ENCODE data around the gene SRPX2. TPM values are rescaled to one million over a fixed set of nuclear protein-coding genes. Genes with fewer than 3 reads are reported as not detected.

The SRPX2 gene
- total RNA-seq, 2 experiments from 2014 or later: not detected

DNA sequence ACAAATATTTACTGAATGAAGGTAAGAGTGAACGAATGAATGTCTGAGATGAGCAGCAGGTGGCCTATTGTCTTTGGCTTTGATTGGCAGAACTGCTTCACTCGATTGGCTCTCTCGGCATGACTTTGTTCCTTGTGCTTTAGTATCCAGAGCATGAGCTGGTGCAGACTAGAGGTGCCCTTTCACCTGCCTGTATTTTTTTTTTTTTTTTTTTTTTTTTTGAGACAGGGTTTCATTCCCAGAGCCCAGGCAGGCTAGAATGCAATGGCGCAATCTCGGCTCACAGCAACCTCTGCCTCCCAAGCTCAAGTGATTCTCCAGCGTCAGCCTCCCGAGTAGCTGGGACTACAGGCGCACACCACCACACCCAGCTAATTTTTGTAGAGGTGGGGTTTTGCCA, 38.9 kb downstream of the SRPX2 start:
- DNase-seq (ENCODE audit: low spot score): no peak
- ChIA-PET CTCF (ENCODE audit: unreplicated experiment) (no interaction called here), POLR2A (no interaction called here)
- Histone ChIP-seq H3K27ac (ENCODE audit: low read depth, low read length, poor library complexity, severe bottlenecking) (no peak overlapping the region), H3K9me3 (ENCODE audit: low read length) (no peaks in the 10 kb centered on the region), H3K4me1 (ENCODE audit: insufficient read depth, low read length, poor library complexity, severe bottlenecking) (peaks cover 17% of the 10 kb centered on the region), H3K79me2 (ENCODE audit: insufficient read depth, low read depth, low read length) (no peaks in the 10 kb centered on the region), H2AFZ (ENCODE audit: low read length) (no peak overlapping the region), H3K4me3 (ENCODE audit: low read depth, low read length, poor library complexity, severe bottlenecking) (no peak overlapping the region), H3K9me2 (ENCODE audit: insufficient read depth, low read length) (no peaks in the 10 kb centered on the region), H3K36me3 (ENCODE audit: insufficient read depth, low read length) (no peaks in the 10 kb centered on the region), H3K4me2 (ENCODE audit: low read length) (no peak overlapping the region), H4K20me1 (ENCODE audit: insufficient read depth, low read length) (no peaks in the 10 kb centered on the region)
- intact Hi-C loops (cut with micrococcal nuclease; ENCODE audit: unreplicated experiment): no loop called here
- TF ChIP-seq EZH2phosphoT487 (IDR thresholded peaks at IDR 0.05; ENCODE audit: borderline replicate concordance, low read depth, low read length): no peak
- TF ChIP-seq, protein P1, sequence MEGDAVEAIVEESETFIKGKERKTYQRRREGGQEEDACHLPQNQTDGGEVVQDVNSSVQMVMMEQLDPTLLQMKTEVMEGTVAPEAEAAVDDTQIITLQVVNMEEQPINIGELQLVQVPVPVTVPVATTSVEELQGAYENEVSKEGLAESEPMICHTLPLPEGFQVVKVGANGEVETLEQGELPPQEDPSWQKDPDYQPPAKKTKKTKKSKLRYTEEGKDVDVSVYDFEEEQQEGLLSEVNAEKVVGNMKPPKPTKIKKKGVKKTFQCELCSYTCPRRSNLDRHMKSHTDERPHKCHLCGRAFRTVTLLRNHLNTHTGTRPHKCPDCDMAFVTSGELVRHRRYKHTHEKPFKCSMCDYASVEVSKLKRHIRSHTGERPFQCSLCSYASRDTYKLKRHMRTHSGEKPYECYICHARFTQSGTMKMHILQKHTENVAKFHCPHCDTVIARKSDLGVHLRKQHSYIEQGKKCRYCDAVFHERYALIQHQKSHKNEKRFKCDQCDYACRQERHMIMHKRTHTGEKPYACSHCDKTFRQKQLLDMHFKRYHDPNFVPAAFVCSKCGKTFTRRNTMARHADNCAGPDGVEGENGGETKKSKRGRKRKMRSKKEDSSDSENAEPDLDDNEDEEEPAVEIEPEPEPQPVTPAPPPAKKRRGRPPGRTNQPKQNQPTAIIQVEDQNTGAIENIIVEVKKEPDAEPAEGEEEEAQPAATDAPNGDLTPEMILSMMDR (conservative IDR thresholded peaks at IDR 0.05; ENCODE audit: low read length): no peak
- no TSS peak for BruUV-seq (replicated peaks)

DNA sequence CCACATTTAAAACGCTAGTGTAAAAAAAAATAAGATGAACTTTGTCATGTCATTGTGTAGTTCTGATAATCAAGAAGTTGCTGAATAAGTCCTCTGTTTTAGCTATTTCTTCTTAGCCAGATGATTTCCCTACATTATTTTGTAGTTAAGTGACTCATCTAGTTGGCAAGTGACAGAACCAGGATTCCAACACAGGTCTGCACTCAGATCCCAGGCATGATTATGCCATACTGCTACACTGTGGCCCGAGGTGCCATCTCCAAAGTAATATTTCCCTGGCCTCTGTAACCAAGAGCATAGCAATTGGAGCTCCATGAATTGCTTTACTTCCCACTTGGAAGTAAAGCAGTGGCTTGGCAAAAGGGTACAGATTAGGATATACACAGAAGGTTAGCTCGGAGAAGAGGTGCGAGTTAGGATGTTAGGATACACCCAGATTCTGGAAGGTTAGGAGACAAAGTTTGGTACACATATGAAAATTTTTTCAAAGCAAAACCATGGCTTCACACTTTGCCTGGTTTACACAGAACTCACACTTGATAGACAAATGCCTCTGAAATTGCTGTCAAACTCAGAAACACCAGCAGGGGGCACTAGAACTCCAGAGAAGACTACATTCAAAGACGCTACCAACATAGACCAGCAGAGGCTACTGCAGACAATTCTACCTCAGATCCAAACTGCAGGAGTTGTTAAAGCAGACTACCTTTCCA, 41.4 kb downstream of the SRPX2 start:
- no peak overlapping the region for H3K4me2 ChIP-seq (ENCODE audit: low read length)
- no peak overlapping the region for H3K4me3 ChIP-seq (ENCODE audit: low read depth, low read length, poor library complexity, severe bottlenecking)
- H3K9me3 ChIP-seq (ENCODE audit: low read length): no peaks in the 10 kb centered on the region
- H4K20me1 ChIP-seq (ENCODE audit: insufficient read depth, low read length): no peaks in the 10 kb centered on the region
- BruUV-seq (replicated peaks): no TSS peak
- intact Hi-C loops (cut with micrococcal nuclease; ENCODE audit: unreplicated experiment): loop anchor here (1.0 to 5.0 kb wide), 2 partner anchors 83 to 522 kb away; no protein-coding TSS in a partner anchor
- no peaks in the 10 kb centered on the region for H3K79me2 ChIP-seq (ENCODE audit: insufficient read depth, low read depth, low read length)
- POLR2A ChIA-PET: interaction anchor here (0.9 to 1.1 kb wide), 2 partner anchors 15 to 83 kb away, joined by 4 to 6 read pairs; no protein-coding TSS in a partner anchor
- no peak overlapping the region for H2AFZ ChIP-seq (ENCODE audit: low read length)
- no peak overlapping the region for H3K27ac ChIP-seq (ENCODE audit: low read depth, low read length, poor library complexity, severe bottlenecking)
- DNase-seq (ENCODE audit: low spot score): peak; percentile 76
- H3K4me1 ChIP-seq (ENCODE audit: insufficient read depth, low read length, poor library complexity, severe bottlenecking): peaks cover 21% of the 10 kb centered on the region
- CTCF ChIA-PET (ENCODE audit: unreplicated experiment): interaction anchor here (3.1 kb wide), 1 partner anchor 83 kb away, joined by 10 read pairs; no protein-coding TSS in a partner anchor
- H3K36me3 ChIP-seq (ENCODE audit: insufficient read depth, low read length): no peaks in the 10 kb centered on the region
- TF ChIP-seq, protein P1 (conservative IDR thresholded peaks at IDR 0.05; ENCODE audit: low read length): peak; percentile 85
- TF ChIP-seq EZH2phosphoT487 (IDR thresholded peaks at IDR 0.05; ENCODE audit: borderline replicate concordance, low read depth, low read length): no peak
- H3K9me2 ChIP-seq (ENCODE audit: insufficient read depth, low read length): no peaks in the 10 kb centered on the region

DNA sequence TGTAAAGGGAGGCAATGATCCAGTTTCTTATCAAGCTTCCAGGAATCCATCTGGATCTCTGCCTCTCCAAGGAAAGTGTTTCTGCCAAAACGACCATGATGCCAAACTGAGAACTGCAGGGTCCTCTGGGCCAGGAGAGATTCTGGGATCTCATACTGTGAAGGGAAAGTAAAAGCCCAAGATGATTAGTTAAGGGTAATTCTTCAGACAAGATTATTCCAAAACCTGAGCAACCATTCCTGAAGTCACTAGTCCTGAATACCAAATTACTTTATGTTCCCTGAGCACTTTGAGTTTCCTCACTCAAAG, 42.0 kb downstream of the SRPX2 start:
- Histone ChIP-seq H4K20me1 (ENCODE audit: insufficient read depth, low read length) (no peaks in the 10 kb centered on the region), H2AFZ (ENCODE audit: low read length) (no peak overlapping the region), H3K36me3 (ENCODE audit: insufficient read depth, low read length) (no peaks in the 10 kb centered on the region), H3K27ac (ENCODE audit: low read depth, low read length, poor library complexity, severe bottlenecking) (no peak overlapping the region), H3K4me2 (ENCODE audit: low read length) (no peak overlapping the region), H3K9me3 (ENCODE audit: low read length) (no peaks in the 10 kb centered on the region), H3K4me3 (ENCODE audit: low read depth, low read length, poor library complexity, severe bottlenecking) (no peak overlapping the region), H3K79me2 (ENCODE audit: insufficient read depth, low read depth, low read length) (no peaks in the 10 kb centered on the region), H3K4me1 (ENCODE audit: insufficient read depth, low read length, poor library complexity, severe bottlenecking) (peaks cover 21% of the 10 kb centered on the region), H3K9me2 (ENCODE audit: insufficient read depth, low read length) (no peaks in the 10 kb centered on the region)
- DNase-seq (ENCODE audit: low spot score): no peak
- intact Hi-C loops (cut with micrococcal nuclease; ENCODE audit: unreplicated experiment): loop anchor here (1.0 to 5.0 kb wide), 2 partner anchors 82 to 521 kb away; no protein-coding TSS in a partner anchor
- ChIA-PET POLR2A (no interaction called here), CTCF (ENCODE audit: unreplicated experiment) (interaction anchor here (3.1 kb wide), 1 partner anchor 83 kb away, joined by 10 read pairs; no protein-coding TSS in a partner anchor)
- BruUV-seq (replicated peaks): no TSS peak
- TF ChIP-seq, protein P1 (conservative IDR thresholded peaks at IDR 0.05; ENCODE audit: low read length): peak; percentile 28; the same call in 1 of the 2 replicates
- no peak for TF ChIP-seq EZH2phosphoT487 (IDR thresholded peaks at IDR 0.05; ENCODE audit: borderline replicate concordance, low read depth, low read length)
